Body of pancreas (tissue), 4 donors: ENCODE data around the gene EGF. TPM values are rescaled to one million over a fixed set of nuclear protein-coding genes. Genes with fewer than 3 reads are reported as not detected.
A peak's percentile ranks its signal among the peaks of the same experiment; 100 is the strongest.

Source experiments
- ATAC-seq: fragments of 150-250 bp; one replicate; pipeline ENCODE4 v1.9.1; 2016
- DNase-seq, 4 donors: peaks; one replicate each; pipeline ENCODE4 v3.0.0-alpha.2; 2019
- H3K27ac ChIP-seq, 4 donors: fragments of 200-600 bp; sonication (generic); 1 replicate in 3 of 4; 2 replicates in 1 of 4; pipeline versions ENCODE4 v1.5.1 to v1.6.1; 2016 to 2019; ENCODE audit warnings: mild to moderate bottlenecking in 1 of 4, mixed read lengths in 1 of 4, moderate library complexity in 1 of 4
- H3K27me3 ChIP-seq, 2 donors: fragments of 200-600 bp; sonication (generic); one replicate each; pipeline ENCODE4 v1.6.0; 2016; ENCODE audit warnings: mild to moderate bottlenecking in 1 of 2
- H3K36me3 ChIP-seq, 2 donors: fragments of 200-600 bp; sonication (generic); replicated peaks in 1 of 2; 2 replicates each; pipeline ENCODE4 v1.5.1; 2016; ENCODE audit warnings: low read depth in 2 of 2; ENCODE audit not compliant: insufficient read depth in 1 of 2
- H3K4me1 ChIP-seq: fragments of 200-600 bp; sonication (generic); one replicate; pipeline ENCODE4 v1.6.0; 2016
- H3K4me3 ChIP-seq, 2 donors: fragments of 200-600 bp; sonication (generic); 1 replicate in 1 of 2; 2 replicates in 1 of 2; pipeline ENCODE4 v1.5.1; 2016 to 2019
- H3K9me3 ChIP-seq, 3 donors: fragments of 200-600 bp; sonication (generic); 1 replicate in 2 of 3; 2 replicates in 1 of 3; pipeline ENCODE4 v1.5.1; 2016
- CTCF ChIP-seq, 7 experiments: fragments of 450-650 bp in 4 of 7; fragments of 200-600 bp in 3 of 7; sonication (generic) in 3 of 7; IDR thresholded peaks; one replicate each; pipeline ENCODE4 v1.5.1; 2016 to 2019; ENCODE audit warnings: antibody characterized with exemption in 7 of 7
- POLR2A ChIP-seq, 3 donors: fragments of 450-650 bp; IDR thresholded peaks; one replicate each; pipeline ENCODE4 v1.6.1; 2016; ENCODE audit warnings: antibody characterized with exemption in 3 of 3, mild to moderate bottlenecking in 2 of 3
- WGBS, 2 donors: methylation state at CpG; one replicate each; pipeline ENCODE4 v1.1.5; 2017; 5-methylcytosine and 5-hydroxymethylcytosine counted together
- intact Hi-C: fragments of 100-400 bp; cut with DNase I; formaldehyde crosslinking; loops from one replicate; pipeline ENCODE4 v1.15.1; 2023
- total RNA-seq, 2 donors: library from RNA; depleted of rRNA; stranded (reverse); fragments of >200 nt; gene quantifications; one replicate each; pipeline ENCODE4 v1.1.0, GENCODE V29; 2016

The EGF gene
- total RNA-seq, 2 donors from 2014 or later, result 44.1 to 51.1 TPM

- H3K36me3 ChIP-seq, result no peaks in the 10 kb centered on the region
- no peaks in the 10 kb centered on the region for H3K9me3 ChIP-seq
- WGBS, 2 donors, result 17 to 20% methylated on average over 1 of the region's 1 CpG
- no peak for TF ChIP-seq POLR2A (IDR thresholded peaks at IDR 0.05)
- no peak for TF ChIP-seq CTCF (IDR thresholded peaks at IDR 0.05)
- ATAC-seq (peak; percentile 74), DNase-seq (peak in 3 of 4 donors; percentile 23 to 41 (median 37))
- H3K4me1 ChIP-seq, result peaks cover 49% of the 10 kb centered on the region
- H3K4me3 ChIP-seq, result no peak overlapping the region
- H3K27me3 ChIP-seq, result no peaks in the 10 kb centered on the region
- H3K27ac ChIP-seq, result peak overlapping the region in 1 of 4 donors; percentile 45
- intact Hi-C loops, result no loop called here
These were observed 8.7 kb downstream of the EGF start for GRCh38 chr4:109921384-109921808.

GRCh38 chr4:109925396-109925795 lies 12.7 kb downstream of the EGF start:
- no peak for TF ChIP-seq POLR2A (IDR thresholded peaks at IDR 0.05)
- no peak for TF ChIP-seq CTCF (IDR thresholded peaks at IDR 0.05)
- Histone ChIP-seq H3K9me3 (no peaks in the 10 kb centered on the region), H3K27ac (peak overlapping the region in 2 of 4 donors; percentile 14 to 27), H3K27me3 (no peaks in the 10 kb centered on the region), H3K36me3 (no peaks in the 10 kb centered on the region), H3K4me3 (no peak overlapping the region), H3K4me1 (peaks cover 57% of the 10 kb centered on the region)
- intact Hi-C loops, result no loop called here
- WGBS, 2 donors, result 32 to 49% methylated on average over 2 of the region's 2 CpGs
- peak; percentile 74 for ATAC-seq
- DNase-seq, result no peak

GRCh38 chr4:109928327-109929045 lies 15.8 kb downstream of the EGF start:
- H3K36me3 ChIP-seq, result no peaks in the 10 kb centered on the region
- no peak for TF ChIP-seq POLR2A (IDR thresholded peaks at IDR 0.05)
- no peak for TF ChIP-seq CTCF (IDR thresholded peaks at IDR 0.05)
- H3K4me1 ChIP-seq, result peaks cover 68% of the 10 kb centered on the region
- H3K27ac ChIP-seq, result peak overlapping the region in 3 of 4 donors; percentile 75 to 83 (median 77)
- DNase-seq (no peak), ATAC-seq (no peak)
- intact Hi-C loops, result no loop called here
- H3K9me3 ChIP-seq, result no peaks in the 10 kb centered on the region
- H3K4me3 ChIP-seq, result no peak overlapping the region
- WGBS, 2 donors, result 54 to 63% methylated on average over 4 of the region's 4 CpGs
- no peaks in the 10 kb centered on the region for H3K27me3 ChIP-seq

- H3K4me3 ChIP-seq, result no peak overlapping the region
- H3K27ac ChIP-seq, result peak overlapping the region; percentile 75 to 83 (median 78)
- ATAC-seq (peak; percentile 24), DNase-seq (peak in 2 of 4 donors; percentile 15 to 32)
- H3K27me3 ChIP-seq, result no peaks in the 10 kb centered on the region
- peaks cover 57% of the 10 kb centered on the region for H3K4me1 ChIP-seq
- no peak for TF ChIP-seq CTCF (IDR thresholded peaks at IDR 0.05)
- TF ChIP-seq POLR2A (IDR thresholded peaks at IDR 0.05), result peak in 1 of 3 donors; percentile 6
- intact Hi-C loops, result no loop called here
- H3K36me3 ChIP-seq, result no peaks in the 10 kb centered on the region
- H3K9me3 ChIP-seq, result no peaks in the 10 kb centered on the region
These were observed 17.8 kb downstream of the EGF start for GRCh38 chr4:109930464-109930863.

GRCh38 chr4:109930872-109931271 lies 18.2 kb downstream of the EGF start:
- H3K9me3 ChIP-seq, result no peaks in the 10 kb centered on the region
- H3K4me1 ChIP-seq, result peaks cover 57% of the 10 kb centered on the region
- H3K27ac ChIP-seq, result peak overlapping the region; percentile 75 to 83 (median 78)
- ATAC-seq, result peak; percentile 96
- no peak for TF ChIP-seq CTCF (IDR thresholded peaks at IDR 0.05)
- TF ChIP-seq POLR2A (IDR thresholded peaks at IDR 0.05), result peak in 1 of 3 donors; percentile 6
- H3K36me3 ChIP-seq, result no peaks in the 10 kb centered on the region
- DNase-seq, result peak in 3 of 4 donors; percentile 37 to 68 (median 38)
- intact Hi-C loops, result no loop called here
- H3K27me3 ChIP-seq, result no peaks in the 10 kb centered on the region
- H3K4me3 ChIP-seq, result no peak overlapping the region
